ENCODE results near the gene CBY1.

Gene CBY1

DNA sequence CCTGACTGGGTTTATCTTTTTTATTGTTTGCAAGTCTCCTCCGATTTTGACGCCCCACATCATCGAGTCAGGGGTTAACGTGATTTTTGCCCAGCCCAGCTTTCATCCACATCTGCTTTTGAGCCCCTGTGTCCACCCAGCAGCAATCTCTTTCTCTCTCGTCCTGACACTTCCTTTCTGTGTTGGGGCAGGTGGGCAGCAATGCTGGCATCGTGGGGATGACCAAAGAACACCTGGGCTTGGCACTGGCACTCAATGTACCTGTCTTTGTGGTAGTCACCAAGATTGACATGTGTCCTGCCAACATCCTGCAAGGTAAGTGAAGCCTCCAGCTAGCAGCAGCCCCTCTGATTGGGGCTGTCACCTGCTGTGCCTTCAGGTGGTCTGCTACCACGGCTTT, 65.1 kb downstream of the CBY1 start:
- no peak for DNase-seq
